ENCODE measurements around the gene IDS.
A peak's percentile ranks its signal among the peaks of the same experiment; 100 is the strongest.
"Not testable (repeated sequence)": the region's sequence is repeated elsewhere in the genome, so short reads cannot be mapped to it uniquely, and the experiment has no call there.

IDS gene

DNA sequence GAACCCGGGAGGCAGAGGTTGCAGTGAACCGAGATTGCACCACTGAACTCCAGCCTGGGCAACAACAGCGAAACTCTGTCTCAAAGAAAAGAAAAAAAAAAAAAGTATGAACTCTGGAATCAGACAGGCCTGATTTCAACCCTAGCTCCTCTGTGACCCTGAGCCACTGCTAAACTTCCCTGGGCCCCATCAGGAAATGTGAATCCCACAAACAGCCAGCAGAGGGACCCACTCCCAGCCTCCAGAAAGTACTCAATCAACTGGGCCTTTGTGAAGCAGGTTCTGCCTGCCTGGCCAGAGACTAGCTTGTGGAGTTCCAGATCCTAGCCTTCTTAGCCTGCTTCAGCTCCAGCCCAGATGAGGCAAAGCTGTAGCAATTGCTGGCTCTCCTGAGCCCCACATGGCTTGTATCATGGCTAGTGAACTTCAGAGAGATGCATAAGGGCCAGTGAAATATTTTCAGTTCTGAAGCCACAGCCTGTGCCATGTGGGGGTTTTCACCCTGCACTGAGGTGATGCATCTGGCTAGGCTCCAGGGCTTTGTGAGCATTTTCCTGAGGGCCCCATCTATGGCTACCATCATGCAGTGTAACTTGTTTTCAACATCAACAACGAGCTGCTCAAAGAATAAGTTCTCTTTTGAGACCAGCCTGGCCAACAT lies 7.2 kb upstream of the IDS start:
- H3K4me1 ChIP-seq (ENCODE audit: control insufficient read depth, insufficient read depth, low read length) = peaks cover 8% of the 10 kb centered on the region
- no peaks in the 10 kb centered on the region for H3K36me3 ChIP-seq (ENCODE audit: control insufficient read depth, insufficient read depth, low read length)
- H3K9me3 ChIP-seq (ENCODE audit: control insufficient read depth, insufficient read depth, low read length) = peaks cover 23% of the 10 kb centered on the region
- H3K27me3 ChIP-seq (ENCODE audit: control insufficient read depth, insufficient read depth, low read length) = no peaks in the 10 kb centered on the region
- no peak overlapping the region for H3K4me3 ChIP-seq (ENCODE audit: low read depth, low read length)
- H3K27ac ChIP-seq (ENCODE audit: low read depth, low read length) = no peak overlapping the region
- H3K9ac ChIP-seq (ENCODE audit: low read depth, low read length) = no peak overlapping the region

DNA sequence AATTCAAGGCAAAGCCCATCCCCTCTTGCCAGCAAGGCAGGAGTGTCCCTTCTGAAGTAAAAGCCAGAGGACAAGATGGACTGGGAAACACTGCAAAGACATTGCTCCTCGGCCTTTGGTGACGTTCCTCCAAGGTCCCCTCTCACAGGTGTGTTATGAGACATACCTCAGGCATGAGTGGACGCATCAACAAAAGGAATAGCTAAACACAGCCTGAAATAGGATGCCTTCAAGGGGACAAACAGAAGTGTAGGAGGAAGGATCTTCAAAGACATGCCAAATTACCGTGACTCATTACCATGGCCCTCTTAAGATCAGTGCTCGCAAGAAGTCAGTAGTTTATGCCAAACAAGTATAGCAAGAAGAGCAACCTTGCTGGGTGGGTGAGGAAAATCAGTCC lies 6.0 kb upstream of the IDS start:
- Histone ChIP-seq H3K9me3 (ENCODE audit: control insufficient read depth, insufficient read depth, low read length) (peaks cover 21% of the 10 kb centered on the region), H3K4me3 (ENCODE audit: low read depth, low read length) (no peak overlapping the region), H3K36me3 (ENCODE audit: control insufficient read depth, insufficient read depth, low read length) (no peaks in the 10 kb centered on the region), H3K9ac (ENCODE audit: low read depth, low read length) (no peak overlapping the region), H3K27me3 (ENCODE audit: control insufficient read depth, insufficient read depth, low read length) (no peaks in the 10 kb centered on the region), H3K4me1 (ENCODE audit: control insufficient read depth, insufficient read depth, low read length) (peaks cover 8% of the 10 kb centered on the region), H3K27ac (ENCODE audit: low read depth, low read length) (peak overlapping the region; percentile 67)

DNA sequence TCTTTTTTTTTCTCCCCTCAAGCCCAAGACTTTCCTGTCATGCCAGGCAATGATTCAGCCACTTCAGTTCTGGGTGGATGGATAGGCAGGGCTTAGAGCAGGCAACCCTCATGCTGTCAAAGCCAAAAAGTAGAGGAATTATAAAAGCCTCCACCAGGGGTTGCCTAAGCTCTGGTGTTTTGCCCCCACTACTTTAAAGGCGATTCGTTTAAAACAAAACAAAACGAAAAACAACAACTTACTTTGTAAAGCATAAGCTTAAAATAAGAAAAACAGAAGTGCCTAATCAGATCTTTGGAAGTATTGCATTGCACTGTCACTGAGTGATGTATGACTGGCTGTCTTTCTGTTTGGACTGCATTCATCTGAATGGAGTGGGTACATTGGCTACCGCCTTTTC lies 5.3 kb upstream of the IDS start:
- Histone ChIP-seq H3K9ac (ENCODE audit: low read depth, low read length) (no peak overlapping the region), H3K4me3 (ENCODE audit: low read depth, low read length) (no peak overlapping the region), H3K27ac (ENCODE audit: low read depth, low read length) (no peak overlapping the region), H3K27me3 (ENCODE audit: control insufficient read depth, insufficient read depth, low read length) (no peaks in the 10 kb centered on the region), H3K36me3 (ENCODE audit: control insufficient read depth, insufficient read depth, low read length) (no peaks in the 10 kb centered on the region), H3K9me3 (ENCODE audit: control insufficient read depth, insufficient read depth, low read length) (peaks cover 21% of the 10 kb centered on the region), H3K4me1 (ENCODE audit: control insufficient read depth, insufficient read depth, low read length) (peaks cover 8% of the 10 kb centered on the region)

DNA sequence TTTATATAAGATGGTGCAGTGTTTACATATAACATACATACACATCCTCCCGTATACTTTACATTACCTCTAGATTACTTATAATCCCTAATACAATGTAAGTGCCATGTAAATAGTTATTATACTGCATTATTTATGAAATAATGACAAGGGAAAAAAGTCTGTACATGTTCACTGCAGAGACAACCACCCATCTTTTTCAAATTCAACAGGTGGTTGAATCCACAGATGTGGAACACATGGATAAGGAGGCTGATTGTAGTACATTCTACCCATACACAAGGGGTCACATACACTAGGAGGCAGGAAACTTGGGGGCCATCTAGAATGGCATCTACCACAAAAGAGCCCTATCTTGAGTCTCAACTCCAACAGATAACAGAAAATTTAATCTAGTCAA lies 3.4 kb upstream of the IDS start:
- H3K9me3 ChIP-seq (ENCODE audit: control insufficient read depth, insufficient read depth, low read length) = peaks cover 8% of the 10 kb centered on the region
- H3K4me1 ChIP-seq (ENCODE audit: control insufficient read depth, insufficient read depth, low read length) = peaks cover 8% of the 10 kb centered on the region

DNA sequence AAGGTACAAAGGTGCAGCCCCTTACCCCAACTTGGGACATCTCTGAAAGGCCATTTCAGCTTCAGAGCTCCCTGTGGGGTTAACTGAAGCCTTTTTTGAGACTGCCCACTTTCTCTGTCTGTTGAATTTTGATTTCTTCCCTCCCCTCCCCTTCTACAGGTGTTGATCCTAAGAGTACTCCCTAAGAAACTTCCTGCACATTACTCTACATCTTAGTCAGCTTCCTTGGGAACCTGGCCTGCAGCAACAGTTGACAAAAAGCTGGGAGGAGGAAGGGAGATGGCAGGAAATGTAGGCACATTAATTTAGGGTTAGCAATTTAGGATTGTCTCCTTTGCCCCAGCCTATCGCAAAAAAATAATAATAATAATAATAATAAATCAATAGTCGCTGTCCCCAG lies 1.2 kb upstream of the IDS start:
- H3K9me3 ChIP-seq (ENCODE audit: control insufficient read depth, insufficient read depth, low read length) = peaks cover 10% of the 10 kb centered on the region
- H3K36me3 ChIP-seq (ENCODE audit: control insufficient read depth, insufficient read depth, low read length) = peaks cover 8% of the 10 kb centered on the region; the same call in 1 of the 2 replicates
- no peak overlapping the region for H3K9ac ChIP-seq (ENCODE audit: low read depth, low read length)
- H3K4me1 ChIP-seq (ENCODE audit: control insufficient read depth, insufficient read depth, low read length) = peaks cover 4% of the 10 kb centered on the region
- H3K27ac ChIP-seq (ENCODE audit: low read depth, low read length) = no peak overlapping the region
- H3K4me3 ChIP-seq (ENCODE audit: low read depth, low read length) = no peak overlapping the region
- H3K27me3 ChIP-seq (ENCODE audit: control insufficient read depth, insufficient read depth, low read length) = no peaks in the 10 kb centered on the region

More for the DNA sequence above, 3.4 kb upstream of the IDS start:
- no peak overlapping the region for H3K9ac ChIP-seq (ENCODE audit: low read depth, low read length)
- no peak overlapping the region for H3K4me3 ChIP-seq (ENCODE audit: low read depth, low read length)
- no peak overlapping the region for H3K27ac ChIP-seq (ENCODE audit: low read depth, low read length)
- H3K27me3 ChIP-seq (ENCODE audit: control insufficient read depth, insufficient read depth, low read length) = no peaks in the 10 kb centered on the region
- H3K36me3 ChIP-seq (ENCODE audit: control insufficient read depth, insufficient read depth, low read length) = no peaks in the 10 kb centered on the region

DNA sequence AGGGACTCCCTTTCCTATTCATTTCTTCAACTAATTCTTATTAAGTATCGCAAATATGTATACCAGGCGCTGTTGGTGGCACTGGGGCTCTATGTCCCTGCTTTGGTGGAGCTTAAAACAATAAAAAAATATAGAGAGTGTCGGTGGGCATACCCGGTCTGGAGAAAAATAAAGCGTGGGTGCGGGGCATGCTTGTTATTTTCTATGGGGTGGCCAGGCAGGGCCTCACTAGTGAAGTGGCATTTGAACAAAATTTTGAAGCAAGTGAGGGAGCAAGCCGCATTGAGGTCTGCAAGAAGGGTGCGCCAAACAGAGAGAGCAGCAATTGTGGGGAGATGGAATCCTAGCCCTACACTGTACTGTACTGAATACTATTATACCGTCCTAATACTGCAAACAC lies 565 bp upstream of the IDS start:
- no peaks in the 10 kb centered on the region for H3K27me3 ChIP-seq (ENCODE audit: control insufficient read depth, insufficient read depth, low read length)
- peaks cover 8% of the 10 kb centered on the region; the same call in 1 of the 2 replicates for H3K36me3 ChIP-seq (ENCODE audit: control insufficient read depth, insufficient read depth, low read length)
- peak overlapping the region; percentile 62; the same call in 1 of the 2 replicates for H3K4me3 ChIP-seq (ENCODE audit: low read depth, low read length)
- H3K9ac ChIP-seq (ENCODE audit: low read depth, low read length) = no peak overlapping the region
- no peak overlapping the region for H3K27ac ChIP-seq (ENCODE audit: low read depth, low read length)
- peaks cover 12% of the 10 kb centered on the region for H3K9me3 ChIP-seq (ENCODE audit: control insufficient read depth, insufficient read depth, low read length)
- H3K4me1 ChIP-seq (ENCODE audit: control insufficient read depth, insufficient read depth, low read length) = peaks cover 4% of the 10 kb centered on the region

DNA sequence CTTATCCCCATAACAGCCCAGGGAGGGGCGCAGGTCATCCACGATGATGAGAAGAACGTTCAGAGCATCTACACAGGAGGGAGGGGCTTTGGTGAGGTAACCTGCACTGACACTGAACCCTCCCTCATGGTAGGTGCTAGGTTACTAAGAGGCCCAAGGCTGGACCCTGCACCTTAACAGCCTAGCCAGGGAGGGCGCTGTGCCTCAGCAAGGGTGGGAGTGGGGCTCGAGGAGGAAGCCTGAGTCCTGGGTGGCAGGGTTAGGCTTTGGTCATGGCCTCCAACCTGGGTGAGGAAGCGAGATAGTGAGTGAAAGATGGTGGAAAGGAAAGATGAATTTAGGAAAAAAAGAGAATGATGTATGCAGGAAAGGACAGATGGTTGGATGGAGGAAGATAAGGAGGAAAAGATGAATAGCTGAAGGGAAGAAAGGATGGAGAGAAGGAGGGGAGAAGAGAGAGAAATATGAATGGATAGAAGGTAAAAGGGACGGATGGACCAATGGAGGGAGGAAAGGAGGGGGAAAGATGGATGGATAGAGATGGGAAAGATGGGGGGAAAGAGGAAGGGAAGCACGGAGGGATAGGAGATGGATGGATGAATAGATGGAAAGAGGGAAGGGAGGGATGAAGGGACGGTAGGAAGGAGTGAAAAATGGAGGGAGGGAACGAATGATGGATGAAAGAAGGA lies 736 bp downstream of the IDS start:
- H3K27me3 ChIP-seq (ENCODE audit: control insufficient read depth, insufficient read depth, low read length) = no peaks in the 10 kb centered on the region
- peak overlapping the region; percentile 62 for H3K4me3 ChIP-seq (ENCODE audit: low read depth, low read length)
- H3K9me3 ChIP-seq (ENCODE audit: control insufficient read depth, insufficient read depth, low read length) = peaks cover 15% of the 10 kb centered on the region
- peak overlapping the region; percentile 48; the same call in 1 of the 2 replicates for H3K9ac ChIP-seq (ENCODE audit: low read depth, low read length)
- H3K36me3 ChIP-seq (ENCODE audit: control insufficient read depth, insufficient read depth, low read length) = peaks cover 16% of the 10 kb centered on the region
- no peaks in the 10 kb centered on the region for H3K4me1 ChIP-seq (ENCODE audit: control insufficient read depth, insufficient read depth, low read length)
- no peak overlapping the region for H3K27ac ChIP-seq (ENCODE audit: low read depth, low read length)

DNA sequence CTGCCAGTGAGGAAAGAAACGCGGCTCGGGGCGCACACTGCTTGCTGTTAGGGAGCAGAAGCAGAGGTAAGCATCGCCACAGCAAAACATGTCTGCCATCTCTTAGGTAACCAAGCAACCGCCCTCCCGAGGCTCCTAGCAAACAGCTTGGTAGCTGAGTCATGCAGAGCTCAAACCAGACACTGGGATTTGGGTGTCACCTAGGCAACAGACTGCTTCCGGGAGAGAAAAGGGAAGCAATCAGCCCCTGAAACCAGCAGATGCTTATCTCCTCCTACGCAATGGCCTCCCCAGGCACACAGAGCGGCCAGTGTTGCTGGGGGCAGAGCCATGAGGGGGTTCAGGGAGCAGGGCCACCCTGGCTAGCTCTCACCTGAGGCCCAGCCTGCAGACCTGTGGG lies 1.7 kb downstream of the IDS start:
- peaks cover 16% of the 10 kb centered on the region for H3K36me3 ChIP-seq (ENCODE audit: control insufficient read depth, insufficient read depth, low read length)
- not testable (repeated sequence) for H3K9ac ChIP-seq (ENCODE audit: low read depth, low read length); H3K27me3 ChIP-seq (ENCODE audit: control insufficient read depth, insufficient read depth, low read length); H3K4me1 ChIP-seq (ENCODE audit: control insufficient read depth, insufficient read depth, low read length); H3K4me3 ChIP-seq (ENCODE audit: low read depth, low read length)
- peaks cover 15% of the 10 kb centered on the region for H3K9me3 ChIP-seq (ENCODE audit: control insufficient read depth, insufficient read depth, low read length)
- H3K27ac ChIP-seq (ENCODE audit: low read depth, low read length) = peak overlapping the region; percentile 51

DNA sequence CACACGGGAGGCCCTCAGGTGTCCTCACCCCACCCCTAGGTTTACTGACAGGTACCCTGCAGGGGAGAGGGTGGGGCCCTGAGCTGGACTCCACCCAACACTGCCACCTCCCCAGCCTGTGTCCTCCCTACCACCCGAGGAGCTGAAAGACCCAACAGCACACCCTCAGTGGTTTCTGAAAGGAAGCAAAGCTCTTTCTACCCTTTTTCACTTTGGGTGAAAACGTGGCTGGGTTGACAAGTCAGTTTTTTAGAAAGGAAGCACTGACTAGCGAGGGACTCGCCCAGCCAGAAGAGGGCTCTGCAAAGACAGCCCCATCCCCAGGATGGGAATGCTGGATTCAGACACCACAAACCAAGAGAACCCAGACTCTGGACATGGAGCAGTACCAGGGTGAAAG lies 2.2 kb downstream of the IDS start:
- not testable (repeated sequence) for H3K27ac ChIP-seq (ENCODE audit: low read depth, low read length); H3K9ac ChIP-seq (ENCODE audit: low read depth, low read length); H3K4me3 ChIP-seq (ENCODE audit: low read depth, low read length); H3K4me1 ChIP-seq (ENCODE audit: control insufficient read depth, insufficient read depth, low read length); H3K27me3 ChIP-seq (ENCODE audit: control insufficient read depth, insufficient read depth, low read length)
- peaks cover 12% of the 10 kb centered on the region for H3K9me3 ChIP-seq (ENCODE audit: control insufficient read depth, insufficient read depth, low read length)
- peaks cover 20% of the 10 kb centered on the region for H3K36me3 ChIP-seq (ENCODE audit: control insufficient read depth, insufficient read depth, low read length)

DNA sequence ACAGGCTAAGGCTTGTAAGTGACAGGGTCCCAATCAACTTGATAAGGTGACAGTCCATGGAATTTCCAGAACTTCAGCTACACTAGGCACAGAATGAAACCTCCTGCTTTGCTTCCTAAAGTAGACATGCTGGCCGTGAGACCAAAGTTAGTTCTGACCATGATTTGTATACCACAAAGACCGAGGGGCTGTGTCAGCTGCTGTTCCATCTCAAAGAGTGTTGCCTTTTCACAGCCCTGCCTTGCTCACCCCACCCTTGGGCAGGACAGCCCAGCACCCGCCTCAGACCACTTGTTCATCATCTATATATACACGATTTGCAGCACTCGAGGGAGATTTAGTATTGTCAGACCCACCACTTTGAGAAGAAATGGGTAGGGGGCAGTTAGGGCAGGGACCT lies 5.3 kb downstream of the IDS start:
- no peaks in the 10 kb centered on the region for H3K27me3 ChIP-seq (ENCODE audit: control insufficient read depth, insufficient read depth, low read length)
- H3K4me3 ChIP-seq (ENCODE audit: low read depth, low read length) = no peak overlapping the region
- H3K9me3 ChIP-seq (ENCODE audit: control insufficient read depth, insufficient read depth, low read length) = peaks cover 32% of the 10 kb centered on the region; the same call in 1 of the 2 replicates
- H3K27ac ChIP-seq (ENCODE audit: low read depth, low read length) = no peak overlapping the region
- H3K36me3 ChIP-seq (ENCODE audit: control insufficient read depth, insufficient read depth, low read length) = peaks cover 43% of the 10 kb centered on the region
- no peaks in the 10 kb centered on the region for H3K4me1 ChIP-seq (ENCODE audit: control insufficient read depth, insufficient read depth, low read length)
- H3K9ac ChIP-seq (ENCODE audit: low read depth, low read length) = no peak overlapping the region

DNA sequence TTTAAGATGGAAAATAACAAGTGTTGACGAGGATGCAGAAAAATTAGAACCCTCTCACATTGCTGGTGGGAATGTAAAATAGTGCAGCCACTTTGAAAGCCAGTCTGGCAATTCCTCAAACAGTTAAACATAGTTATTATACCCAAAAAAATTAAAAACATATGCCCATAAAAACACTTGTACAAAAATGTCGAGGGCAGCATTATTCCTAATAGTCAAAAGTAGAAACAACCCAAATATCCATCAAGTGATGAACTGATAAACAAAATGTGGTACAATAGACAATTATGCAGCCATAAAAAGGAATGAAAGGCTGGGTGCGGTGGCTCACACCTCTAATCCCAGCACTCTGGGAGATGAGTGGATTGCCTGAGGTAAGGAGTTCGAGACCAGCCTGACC lies 6.3 kb downstream of the IDS start:
- no peaks in the 10 kb centered on the region for H3K27me3 ChIP-seq (ENCODE audit: control insufficient read depth, insufficient read depth, low read length)
- peaks cover 44% of the 10 kb centered on the region for H3K36me3 ChIP-seq (ENCODE audit: control insufficient read depth, insufficient read depth, low read length)
- H3K4me3 ChIP-seq (ENCODE audit: low read depth, low read length) = no peak overlapping the region
- H3K9me3 ChIP-seq (ENCODE audit: control insufficient read depth, insufficient read depth, low read length) = peaks cover 32% of the 10 kb centered on the region; the same call in 1 of the 2 replicates
- H3K4me1 ChIP-seq (ENCODE audit: control insufficient read depth, insufficient read depth, low read length) = no peaks in the 10 kb centered on the region
- no peak overlapping the region for H3K27ac ChIP-seq (ENCODE audit: low read depth, low read length)
- no peak overlapping the region for H3K9ac ChIP-seq (ENCODE audit: low read depth, low read length)
